WTC11 (cell line): ENCODE measurements around the gene MEGF11. TPM values are rescaled to one million over a fixed set of nuclear protein-coding genes. Genes with fewer than 3 reads are reported as not detected.

Experiments
- ATAC-seq: fragments of 200-7000 bp; cut with Tn5 transposase; 2 replicates; pipeline ENCODE4 v1.10.0; 2021; ENCODE audit warnings: mild to moderate bottlenecking, moderate library complexity
- CTCF ChIA-PET: fragments of 300-600 bp; sonication (Branson Sonifier 250); formaldehyde crosslinking; loops from one replicate; lab custom pipeline; 2021; ENCODE audit warnings: antibody characterized with exemption; lab: Charles Lee
- POLR2A ChIA-PET: fragments of 350-600 bp; sonication (Branson Sonifier 250); formaldehyde crosslinking; loops from one replicate; lab custom pipeline; 2021; ENCODE audit warnings: antibody characterized with exemption; lab: Charles Lee
- DNase-seq: peaks from one replicate; pipeline ENCODE4 v3.0.0; 2021; ENCODE audit warnings: low spot score
- H3K27ac Mint-ChIP-seq: 2 replicates; pipeline ENCODE4 v1.8.0; 2021; ENCODE audit warnings: mixed read lengths
- H3K27me3 Mint-ChIP-seq: 2 replicates; pipeline ENCODE4 v1.8.0; 2021; ENCODE audit warnings: low read depth, mild to moderate bottlenecking, moderate library complexity, mixed read lengths
- H3K36me3 Mint-ChIP-seq: 2 replicates; pipeline ENCODE4 v1.8.0; 2021; ENCODE audit warnings: mixed read lengths
- H3K4me1 Mint-ChIP-seq: 2 replicates; pipeline ENCODE4 v1.8.0; 2022; ENCODE audit warnings: mixed read lengths
- H3K4me3 Mint-ChIP-seq: 2 replicates; pipeline ENCODE4 v1.8.0; 2021; ENCODE audit warnings: mild to moderate bottlenecking, moderate library complexity, mixed read lengths
- H3K9me3 Mint-ChIP-seq: 2 replicates; pipeline ENCODE4 v1.8.0; 2021; ENCODE audit warnings: mixed read lengths
- E2F4 ChIP-seq: sonication (generic); formaldehyde crosslinking; IDR thresholded peaks from 2 replicates; pipeline ENCODE4 v1.8.1; 2022; ENCODE audit warnings: low read depth, mild to moderate bottlenecking, moderate library complexity, missing genetic modification reagents, borderline replicate concordance
- EMX1 ChIP-seq: fragments of 250-450 bp; sonication (Bioruptor Pico); IDR thresholded peaks from 2 replicates; pipeline ENCODE4 v1.8.0; 2021; ENCODE audit warnings: mild to moderate bottlenecking
- ESRRA ChIP-seq: sonication (generic); formaldehyde crosslinking; IDR thresholded peaks from 2 replicates; pipeline ENCODE4 v1.8.1; 2022; ENCODE audit warnings: mild to moderate bottlenecking, missing genetic modification reagents, borderline replicate concordance
- GRHL2 ChIP-seq: fragments of 250-450 bp; sonication (Bioruptor Pico); IDR thresholded peaks from 2 replicates; pipeline ENCODE4 v1.8.0; 2022; ENCODE audit warnings: mild to moderate bottlenecking, moderate library complexity; ENCODE audit not compliant: insufficient replicate concordance, severe bottlenecking
- IRF1 ChIP-seq: sonication (generic); formaldehyde crosslinking; IDR thresholded peaks from 2 replicates; pipeline ENCODE4 v1.8.0; 2023; ENCODE audit warnings: missing genetic modification reagents
- IRF2 ChIP-seq: sonication (generic); formaldehyde crosslinking; IDR thresholded peaks from 2 replicates; pipeline ENCODE4 v1.8.0; 2022; ENCODE audit warnings: low read depth, missing genetic modification reagents, borderline replicate concordance
- NFATC4 ChIP-seq: fragments of 250-450 bp; sonication (Bioruptor Pico); IDR thresholded peaks from 2 replicates; pipeline ENCODE4 v1.9.0; 2021; ENCODE audit warnings: mild to moderate bottlenecking
- NR1H2 ChIP-seq: sonication (generic); formaldehyde crosslinking; IDR thresholded peaks from 2 replicates; pipeline ENCODE4 v1.9.0; 2021; ENCODE audit warnings: mild to moderate bottlenecking, moderate library complexity, missing genetic modification reagents
- NR2C2 ChIP-seq: sonication (generic); formaldehyde crosslinking; IDR thresholded peaks from 2 replicates; pipeline ENCODE4 v1.8.0; 2022; ENCODE audit warnings: mild to moderate bottlenecking, missing genetic modification reagents
- SMAD4 ChIP-seq: sonication (generic); formaldehyde crosslinking; IDR thresholded peaks from 2 replicates; pipeline ENCODE4 v1.8.0; 2022; ENCODE audit warnings: mild to moderate bottlenecking, missing genetic modification reagents
- SP1 ChIP-seq: sonication (generic); formaldehyde crosslinking; conservative IDR thresholded peaks from 2 replicates; pipeline ENCODE4 v1.8.1; 2022; ENCODE audit warnings: missing genetic modification reagents
- STAT6 ChIP-seq: sonication (generic); formaldehyde crosslinking; conservative IDR thresholded peaks from 2 replicates; pipeline ENCODE4 v1.8.1; 2023; ENCODE audit warnings: mild to moderate bottlenecking, low read depth, missing genetic modification reagents, moderate library complexity
- TCF7 ChIP-seq: sonication (generic); formaldehyde crosslinking; IDR thresholded peaks from 2 replicates; pipeline ENCODE4 v1.8.0; 2022; ENCODE audit warnings: mild to moderate bottlenecking, low read depth, missing genetic modification reagents, moderate library complexity
- TEAD4 ChIP-seq: sonication (generic); formaldehyde crosslinking; IDR thresholded peaks from 2 replicates; pipeline ENCODE4 v1.8.0; 2022; ENCODE audit warnings: mild to moderate bottlenecking, missing genetic modification reagents
- TP53 ChIP-seq: sonication (generic); formaldehyde crosslinking; IDR thresholded peaks from 2 replicates; pipeline ENCODE4 v1.8.1; 2023; ENCODE audit warnings: mild to moderate bottlenecking, missing genetic modification reagents
- ZBTB21 ChIP-seq: sonication (generic); formaldehyde crosslinking; IDR thresholded peaks from 2 replicates; pipeline ENCODE4 v1.8.1; 2023; ENCODE audit warnings: mild to moderate bottlenecking, missing genetic modification reagents, borderline replicate concordance
- ZBTB43 ChIP-seq: sonication (generic); formaldehyde crosslinking; IDR thresholded peaks from 2 replicates; pipeline ENCODE4 v1.8.1; 2023; ENCODE audit warnings: mild to moderate bottlenecking, missing genetic modification reagents
- ZMAT4 ChIP-seq: fragments of 250-450 bp; sonication (Bioruptor Pico); IDR thresholded peaks from 2 replicates; pipeline ENCODE4 v1.9.0; 2021; ENCODE audit warnings: mild to moderate bottlenecking
- ZNF532 ChIP-seq: fragments of 250-450 bp; sonication (Bioruptor Pico); IDR thresholded peaks from 2 replicates; pipeline ENCODE4 v1.9.0; 2021; ENCODE audit warnings: mild to moderate bottlenecking, borderline replicate concordance
- total RNA-seq: library from RNA; stranded (reverse); gene quantifications from 3 replicates; pipeline ENCODE4 v1.2.3, GENCODE V29; 2021

MEGF11 gene
- total RNA-seq, 1 experiment from 2014 or later = 3.3 TPM

GRCh38 chr15:66099950-66100671, 153.4 kb downstream of the MEGF11 start (continued):
- no peak for TF ChIP-seq TEAD4 (CRISPR knock-in tag)
- TF ChIP-seq E2F4 = no peak
- no peak for TF ChIP-seq ESRRA (CRISPR knock-in tag)
- TF ChIP-seq EMX1 = no peak
- no peak for TF ChIP-seq SMAD4 (CRISPR knock-in tag)
- TF ChIP-seq, all 79 proteins: peak for 0

GRCh38 chr15:66098022-66098363, 155.6 kb downstream of the MEGF11 start:
- H3K9me3 Mint-ChIP-seq = no peaks in the 10 kb centered on the region
- DNase-seq (no peak), ATAC-seq (no peak)
- TF ChIP-seq IRF2 (no peak), NFATC4 (CRISPR knock-in tag) (no peak), ZBTB21 (CRISPR knock-in tag) (no peak), NR1H2 (CRISPR knock-in tag) (no peak), ZNF532 (CRISPR knock-in tag) (no peak), IRF1 (CRISPR knock-in tag) (no peak), TCF7 (CRISPR knock-in tag) (no peak), GRHL2 (CRISPR knock-in tag) (no peak), SP1 (CRISPR knock-in tag) (no peak), NR2C2 (no peak), ZBTB43 (CRISPR knock-in tag) (no peak), STAT6 (CRISPR knock-in tag) (no peak), ZMAT4 (CRISPR knock-in tag) (no peak), TP53 (no peak)
- H3K36me3 Mint-ChIP-seq = no peaks in the 10 kb centered on the region
- H3K4me3 Mint-ChIP-seq = no peak overlapping the region
- no peak overlapping the region for H3K27ac Mint-ChIP-seq
- H3K27me3 Mint-ChIP-seq = no peaks in the 10 kb centered on the region
- POLR2A ChIA-PET = no interaction called here
- peaks cover 20% of the 10 kb centered on the region for H3K4me1 Mint-ChIP-seq
- CTCF ChIA-PET = interaction anchor here (0.5 to 1.3 kb wide), 2 partner anchors 118 to 697 kb away, joined by 3 read pairs; no protein-coding TSS in a partner anchor
